GM12878 (cell line): ENCODE data around the gene SNAI3. TPM values are rescaled to one million over a fixed set of nuclear protein-coding genes. Genes with fewer than 3 reads are reported as not detected.
A peak's percentile ranks its signal among the peaks of the same experiment; 100 is the strongest.

Experiments
- ATF3 ChIP-seq: IDR thresholded peaks from 2 replicates; pipeline ENCODE4 v1.6.1; 2011; ENCODE audit warnings: low read depth, mild to moderate bottlenecking, low read length, moderate library complexity, borderline replicate concordance; ENCODE audit errors: extremely low read depth
- BCL3 ChIP-seq: IDR thresholded peaks from 2 replicates; pipeline ENCODE4 v1.6.1; 2011; ENCODE audit warnings: borderline replicate concordance, low read depth, mild to moderate bottlenecking, moderate library complexity, low read length; ENCODE audit not compliant: insufficient read depth, poor library complexity, severe bottlenecking
- MEF2A ChIP-seq: IDR thresholded peaks from 2 replicates; pipeline ENCODE4 v1.6.1; 2011; ENCODE audit warnings: low read depth, mild to moderate bottlenecking, low read length, moderate library complexity; ENCODE audit not compliant: insufficient read depth
- MLLT1 ChIP-seq: fragments of 450-650 bp; IDR thresholded peaks from 2 replicates; pipeline ENCODE4 v1.6.1; 2016; ENCODE audit warnings: mild to moderate bottlenecking
- MYC ChIP-seq: IDR thresholded peaks from 2 replicates; pipeline ENCODE4 v1.6.1; 2011; ENCODE audit warnings: mild to moderate bottlenecking, low read length, moderate library complexity, inconsistent platforms; ENCODE audit not compliant: insufficient read depth, insufficient replicate concordance, insufficient read length, severe bottlenecking
- NFYB ChIP-seq: IDR thresholded peaks from 2 replicates; pipeline ENCODE4 v1.6.1; 2011; ENCODE audit warnings: low read depth, mild to moderate bottlenecking, low read length, improper control_type of control experiment, moderate library complexity; ENCODE audit not compliant: insufficient read depth
- PKNOX1 ChIP-seq: fragments of 450-650 bp; IDR thresholded peaks from 2 replicates; pipeline ENCODE4 v1.6.1; 2016; ENCODE audit warnings: mild to moderate bottlenecking
- RAD51 ChIP-seq: fragments of 450-650 bp; IDR thresholded peaks from 2 replicates; pipeline ENCODE4 v1.6.1; 2016; ENCODE audit warnings: moderate library complexity, mild to moderate bottlenecking, inconsistent platforms
- REST ChIP-seq: IDR thresholded peaks from 2 replicates; pipeline ENCODE4 v1.6.1; 2012; ENCODE audit warnings: mild to moderate bottlenecking, low read depth, low read length
- SUPT20H ChIP-seq: IDR thresholded peaks from 2 replicates; pipeline ENCODE4 v1.6.1; 2011; ENCODE audit warnings: low read depth, mild to moderate bottlenecking, low read length, moderate library complexity, borderline replicate concordance; ENCODE audit not compliant: control insufficient read depth
- TCF12 ChIP-seq: IDR thresholded peaks from 2 replicates; pipeline ENCODE4 v1.6.1; 2011; ENCODE audit warnings: low read depth, mild to moderate bottlenecking, low read length
- USF2 ChIP-seq: IDR thresholded peaks from 2 replicates; pipeline ENCODE4 v1.6.1; 2011; ENCODE audit warnings: low read depth, low read length, improper control_type of control experiment, borderline replicate concordance
- ZBTB40 ChIP-seq: fragments of 450-650 bp; IDR thresholded peaks from 2 replicates; pipeline ENCODE4 v1.6.1; 2016; ENCODE audit warnings: mild to moderate bottlenecking, moderate library complexity, borderline replicate concordance
- ZNF384 ChIP-seq: IDR thresholded peaks from 2 replicates; pipeline ENCODE4 v1.6.1; 2012; ENCODE audit warnings: low read depth, mild to moderate bottlenecking, low read length, improper control_type of control experiment, borderline replicate concordance
- ZSCAN29 ChIP-seq: fragments of 450-650 bp; IDR thresholded peaks from 2 replicates; pipeline ENCODE4 v1.6.1; 2017; ENCODE audit warnings: mild to moderate bottlenecking, moderate library complexity
- polyA plus RNA-seq, 11 experiments: library from polyadenylated mRNA; depleted of rRNA in 4 of 11; unstranded in 6 of 11; stranded (reverse) in 5 of 11; fragments of >200 nt; fragmentation: Nextera tagmentation in 4 of 11; fragmentation: Illumina TruSeq in 1 of 11; extraction: Ambion mirVana in 4 of 11; extraction: Trizol in 1 of 11; gene quantifications; 1 replicate in 1 of 11; 2 replicates in 10 of 11; pipeline versions ENCODE4 v1.2.1 to v1.2.3, GENCODE V29; 2011 to 2016; ENCODE audit warnings: inconsistent platforms in 2 of 11, missing spikeins in 2 of 11, low read depth in 1 of 11
- total RNA-seq, 4 experiments: library from RNA; depleted of rRNA in 3 of 4; stranded (reverse); fragments of >200 nt in 3 of 4; fragmentation: Illumina TruSeq in 1 of 4; extraction: Trizol in 1 of 4; gene quantifications; 2 replicates each; pipeline versions ENCODE4 v1.2.1 to v1.2.3, GENCODE V29; 2013 to 2021

SNAI3 gene
- total and polyA plus RNA-seq, 10 of the 15 experiments (the other 5 are each of a cell fraction or from before 2014, with no cell fraction given) = 0.21 to 7.4 (median 3.0) TPM

- no peak for TF ChIP-seq ZSCAN29
- no peak for TF ChIP-seq ZBTB40
- TF ChIP-seq RAD51 = no peak
- no peak for TF ChIP-seq SUPT20H
- TF ChIP-seq TCF12 = no peak
- TF ChIP-seq REST = no peak
- TF ChIP-seq MEF2A = no peak
- TF ChIP-seq USF2 = no peak
- TF ChIP-seq ATF3 = no peak
- TF ChIP-seq ZNF384 = no peak
- TF ChIP-seq MLLT1 = no peak
- no peak for TF ChIP-seq BCL3
- TF ChIP-seq PKNOX1 = no peak
- peak; percentile 55 for TF ChIP-seq MYC
- TF ChIP-seq NFYB = no peak
Measured at GRCh38 chr16:88650749-88651275, 35.5 kb downstream of the SNAI3 start, which contains the start of gene CYBA (continued).
